HG03039 (cell line): ENCODE results near the gene MPP3.

Source experiments
- ATAC-seq: cut with Tn5 transposase; IDR thresholded peaks from one replicate; pipeline ENCODE4 v1.9.1; 2021; ENCODE audit warnings: mild to moderate bottlenecking, moderate library complexity; ENCODE audit not compliant: unreplicated experiment

Gene MPP3

DNA sequence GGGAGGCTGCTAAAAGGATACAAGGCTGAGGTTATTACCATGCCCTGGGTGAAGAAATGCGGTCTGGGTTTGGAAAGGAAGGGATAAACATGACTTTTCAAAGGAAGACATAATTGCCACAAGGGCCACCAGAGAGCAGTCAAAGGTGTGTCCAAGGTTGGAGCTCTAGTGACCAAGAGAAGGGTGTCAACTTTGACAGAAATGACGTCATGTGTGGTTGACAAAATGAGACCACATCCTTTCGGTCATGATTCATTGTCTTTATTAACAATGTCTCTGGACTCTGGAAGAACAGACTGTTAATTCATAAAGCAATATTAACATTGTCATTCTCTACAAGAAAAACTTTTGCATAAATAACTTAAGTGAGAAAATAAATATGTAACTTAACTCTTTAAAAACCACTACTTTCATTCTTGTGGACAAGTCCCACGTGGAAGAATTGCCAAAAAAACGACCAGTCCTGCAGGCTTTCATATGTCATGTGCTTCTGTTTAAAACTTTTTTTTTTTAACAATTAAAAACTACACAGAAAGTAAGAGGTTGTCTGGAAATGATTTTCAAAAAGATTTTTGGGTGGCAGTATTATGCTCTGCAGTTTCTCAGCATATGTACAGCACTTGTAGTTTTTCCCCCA is 79.3 kb downstream of the MPP3 start:
- ATAC-seq, result no peak
